Left cardiac atrium (tissue), 2 donors: ENCODE data around the gene OOSP1. TPM values are rescaled to one million over a fixed set of nuclear protein-coding genes. Genes with fewer than 3 reads are reported as not detected.

ENCODE experiments used
- total RNA-seq, 2 donors: library from RNA; stranded (reverse); fragmentation: NEBNext Ultra II Directional; extraction: Animal tissue kit (Norgen Biotek cat#: 25700); gene quantifications; one replicate each; pipeline ENCODE4 v1.2.1, GENCODE V29; 2021
- donor health status: DM: no; HTN: yes; CAD: no; lungs with severe emphysema.
- donor health status: DM: yes; HTN: yes; CAD: no.

The OOSP1 gene
- total RNA-seq, 2 donors from 2014 or later: not detected

Other genes with a start within 250 kb of the OOSP1 start
- gene OR10V1, start 224.6 kb upstream of the OOSP1 start, total RNA-seq: not detected
- 10 to 100 TPM; 10.6 to 14.1 TPM for gene STX3, start 183.1 kb upstream of the OOSP1 start, total RNA-seq
- gene MRPL16, start 127.7 kb upstream of the OOSP1 start, total RNA-seq: 10 to 100 TPM; 61.2 to 70.4 TPM
- not detected for gene CBLIF, start 92.9 kb upstream of the OOSP1 start, total RNA-seq
- gene TCN1, start 71.9 kb upstream of the OOSP1 start, total RNA-seq: not detected
- not detected for gene OOSP3, start 59.6 kb upstream of the OOSP1 start, total RNA-seq
- not detected for gene OOSP4A, start 25.6 kb downstream of the OOSP1 start, total RNA-seq
- not detected for gene OOSP4B, start 78.7 kb downstream of the OOSP1 start, total RNA-seq
- not detected for gene OOSP2, start 102.0 kb downstream of the OOSP1 start, total RNA-seq
- gene MS4A3, start 118.2 kb downstream of the OOSP1 start, total RNA-seq: not detected
- 1 to 10 TPM in 1 of 2 donors, under 1 TPM in 1; 0.26 to 1.7 TPM for gene MS4A2, start 150.2 kb downstream of the OOSP1 start, total RNA-seq
- 100 to 1,000 TPM in 1 of 2 donors, 10 to 100 TPM in 1; 62.5 to 155 TPM for gene MS4A6A, start 244.7 kb downstream of the OOSP1 start, total RNA-seq